DMS114 treated with DMSO at 0.1 percent for 48 hours (cell line): ENCODE measurements around the gene FUBP1.
A peak's percentile ranks its signal among the peaks of the same experiment; 100 is the strongest.
"Not testable (repeated sequence)": the region's sequence is repeated elsewhere in the genome, so short reads cannot be mapped to it uniquely, and the experiment has no call there.

Experiments used
- DNase-seq: peaks from one replicate; lab custom pipeline; 2025; ENCODE audit not compliant: unreplicated experiment; lab: John Stamatoyannopoulos, UW

Gene FUBP1

GRCh38 chr1:77987919-77988318, 9.0 kb upstream of the FUBP1 start:
- DNase-seq, result no peak

DNA sequence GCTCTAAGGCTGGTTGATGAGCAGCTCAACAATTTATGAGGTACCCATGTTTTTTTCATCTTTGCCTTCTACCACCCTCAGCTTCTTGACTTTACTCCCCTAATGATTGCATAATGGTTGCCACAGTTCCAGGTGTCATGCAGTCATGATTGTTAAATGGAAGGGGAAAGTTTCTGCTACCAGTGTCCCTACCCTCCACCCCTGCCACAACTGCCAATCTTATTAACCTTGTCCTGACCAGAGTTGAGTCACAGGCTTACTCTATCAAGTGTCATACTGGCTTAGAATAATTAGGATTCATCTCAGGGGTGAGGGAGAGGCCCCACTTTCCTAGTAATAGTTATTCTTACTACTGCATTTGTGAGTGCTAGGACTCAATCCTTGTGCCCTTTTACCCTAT, 7.9 kb upstream of the FUBP1 start:
- DNase-seq, result no peak

- DNase-seq, result no peak
Observed at GRCh38 chr1:77984629-77985028, 5.8 kb upstream of the FUBP1 start.

DNA sequence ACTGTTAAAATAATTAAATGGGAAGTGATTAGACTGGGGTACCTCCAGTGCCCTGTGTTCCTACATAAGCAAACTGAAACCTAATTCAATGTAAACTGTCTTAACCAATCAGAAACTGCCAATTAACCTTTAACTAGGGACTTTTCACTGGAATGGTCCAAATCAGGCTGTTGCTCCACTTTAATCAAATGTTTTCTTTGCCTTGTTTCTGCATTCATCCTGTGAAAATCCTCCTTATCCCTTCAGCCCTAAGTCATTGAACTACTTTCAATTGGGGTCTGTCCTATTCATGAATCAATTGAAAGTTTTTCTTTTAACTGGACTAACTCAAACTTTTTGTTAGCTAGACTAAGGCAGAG, 5.1 kb upstream of the FUBP1 start:
- no peak for DNase-seq

GRCh38 chr1:77983352-77983996, 4.6 kb upstream of the FUBP1 start:
- not testable (repeated sequence) for DNase-seq

DNA sequence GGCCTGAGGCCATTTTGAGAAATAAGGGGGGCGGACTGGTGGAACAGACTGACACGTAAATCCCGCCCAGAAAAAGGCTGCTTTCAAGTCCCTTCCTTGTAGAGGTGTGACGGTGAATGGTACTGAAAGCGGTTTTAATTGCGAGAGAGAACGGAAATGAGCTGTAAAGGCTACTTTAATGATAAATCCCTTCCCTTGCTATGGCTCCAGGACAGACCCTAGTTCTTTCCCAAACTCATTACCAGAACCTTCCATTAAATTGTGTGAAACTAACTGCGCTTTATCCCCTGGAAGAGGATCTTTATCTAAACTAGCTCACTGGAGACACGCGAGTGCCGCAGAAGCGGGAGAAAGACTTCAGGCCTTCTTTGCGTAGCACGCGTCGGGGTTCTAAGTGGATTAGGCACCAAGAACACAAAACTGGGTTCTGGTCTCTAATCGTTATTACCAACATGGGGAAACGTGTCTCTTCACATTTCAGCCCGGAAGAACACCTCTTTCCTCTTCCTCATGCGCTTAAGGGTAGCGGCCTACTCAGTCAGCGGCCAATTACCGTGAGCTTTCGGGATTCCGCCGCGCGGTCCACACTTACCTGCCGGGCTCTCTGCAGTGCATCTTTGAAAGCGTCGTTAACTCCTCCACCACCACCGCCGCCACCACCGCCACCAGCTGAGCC, 441 bp downstream of the FUBP1 start:
- DNase-seq, result peak; percentile 85

DNA sequence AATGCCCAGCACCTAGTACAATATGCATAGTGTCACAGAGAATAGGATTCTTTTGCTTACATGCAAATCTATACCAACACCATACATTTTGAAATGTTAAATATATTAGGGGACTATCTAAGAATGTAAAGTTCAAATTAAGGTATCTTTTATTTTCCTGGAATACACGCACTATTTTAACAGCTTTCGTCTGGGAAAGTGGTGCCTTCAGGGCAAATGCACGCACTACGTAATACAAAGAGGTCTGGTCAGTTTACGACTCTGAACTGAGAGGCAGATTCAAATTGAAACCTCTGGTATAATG, 931 bp downstream of the FUBP1 start:
- no peak for DNase-seq

GRCh38 chr1:77976433-77977076, 2.3 kb downstream of the FUBP1 start:
- no peak for DNase-seq

DNA sequence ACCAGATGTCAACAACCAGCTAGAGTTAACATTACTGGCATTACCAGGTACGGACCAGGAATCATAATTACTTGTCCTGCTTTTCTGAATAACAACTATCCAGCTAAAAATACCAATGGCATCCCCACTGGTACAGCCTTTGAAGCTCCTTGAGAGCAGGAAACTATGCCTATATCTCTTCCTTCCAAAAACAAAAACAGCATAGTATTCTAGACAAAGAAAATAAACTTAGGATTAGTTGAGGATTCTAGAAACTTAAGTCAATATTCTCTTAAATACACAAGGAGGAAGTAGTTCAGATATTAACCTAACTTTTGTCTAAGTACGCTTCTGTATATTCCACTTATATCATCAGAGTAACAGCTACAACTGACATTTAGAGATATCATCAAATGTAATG, 3.0 kb downstream of the FUBP1 start:
- no peak for DNase-seq

DNA sequence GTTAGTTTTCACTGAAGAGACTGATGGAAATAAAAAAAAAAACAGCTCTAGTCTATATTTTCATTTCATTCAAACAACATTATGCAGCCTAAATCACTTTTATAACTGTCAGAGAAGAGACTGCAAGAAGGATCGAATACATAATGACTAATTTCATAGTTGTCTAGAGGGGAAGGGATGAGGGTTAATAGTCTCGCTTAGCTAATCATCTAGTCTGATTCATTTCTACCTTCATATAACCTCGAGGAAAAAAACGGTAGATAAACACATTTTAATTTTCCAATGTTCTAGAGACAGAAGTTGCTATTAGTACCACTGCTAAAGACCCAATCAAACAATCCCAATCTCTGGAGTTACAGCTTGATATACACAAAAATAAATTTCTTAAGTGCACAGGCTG, 3.5 kb downstream of the FUBP1 start:
- no peak for DNase-seq

GRCh38 chr1:77972080-77972479, 6.8 kb downstream of the FUBP1 start:
- no peak for DNase-seq

GRCh38 chr1:77970192-77970591, 8.7 kb downstream of the FUBP1 start:
- DNase-seq, result no peak

- no peak for DNase-seq
Observed at GRCh38 chr1:77966291-77966690, 12.6 kb downstream of the FUBP1 start.

DNA sequence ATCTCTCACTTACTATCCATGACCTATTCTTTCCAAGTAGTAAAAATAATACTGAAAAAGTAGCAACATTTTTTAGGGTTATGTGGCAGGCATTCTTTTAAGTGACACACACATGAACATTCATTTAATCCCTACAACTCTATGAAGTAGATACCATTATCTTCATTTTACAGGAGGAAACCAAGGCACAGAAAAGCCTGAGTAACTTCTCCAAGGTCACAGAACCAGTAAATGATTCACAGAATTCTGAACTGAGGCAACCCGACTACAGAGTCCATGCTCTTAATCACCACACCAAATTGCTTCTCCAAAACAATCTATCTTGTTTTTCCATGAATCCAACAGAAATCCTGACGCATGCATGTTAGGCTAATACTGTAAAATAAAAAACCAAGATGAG, 17.5 kb downstream of the FUBP1 start:
- DNase-seq, result no peak

- DNase-seq, result no peak
Observed at GRCh38 chr1:77958850-77959249, 20.0 kb downstream of the FUBP1 start.

DNA sequence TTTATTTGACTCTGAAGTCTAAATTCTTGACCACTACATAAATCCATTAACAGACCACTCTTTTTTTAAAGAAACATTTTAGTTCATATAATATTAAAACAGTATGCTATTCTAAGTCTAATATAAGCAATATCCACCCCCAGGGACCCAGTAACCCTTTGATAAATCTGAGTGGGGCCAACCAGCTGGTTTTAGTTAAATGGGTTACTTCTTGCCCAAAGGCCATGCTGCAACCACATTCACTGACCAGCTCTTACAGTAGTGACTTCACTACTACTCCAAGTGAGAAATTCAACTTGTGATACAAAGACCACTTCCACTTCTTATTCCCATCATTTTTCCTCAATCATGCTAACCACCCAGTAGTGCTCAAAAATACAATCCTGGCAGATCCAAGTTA, 20.5 kb downstream of the FUBP1 start:
- no peak for DNase-seq

- no peak for DNase-seq
Observed at GRCh38 chr1:77956464-77956863, 22.4 kb downstream of the FUBP1 start.

DNA sequence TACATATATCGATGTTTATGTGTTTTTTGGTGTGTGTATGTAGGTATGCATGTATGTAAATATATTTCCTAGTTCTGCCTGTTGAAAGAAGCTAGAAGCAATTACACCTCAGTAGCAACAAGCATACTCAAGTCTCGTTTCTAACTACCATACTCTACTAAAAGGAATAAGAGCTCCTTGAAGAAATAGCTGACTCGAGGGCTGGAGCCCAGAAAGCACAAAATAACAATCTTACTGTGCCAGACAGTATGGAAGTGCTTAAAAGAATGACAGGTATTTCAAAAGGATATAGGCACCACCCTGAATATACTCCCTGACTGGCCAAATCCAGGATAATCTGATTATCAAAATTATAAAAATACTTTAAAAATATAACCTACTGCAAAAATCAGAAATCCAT, 23.2 kb downstream of the FUBP1 start:
- no peak for DNase-seq

DNA sequence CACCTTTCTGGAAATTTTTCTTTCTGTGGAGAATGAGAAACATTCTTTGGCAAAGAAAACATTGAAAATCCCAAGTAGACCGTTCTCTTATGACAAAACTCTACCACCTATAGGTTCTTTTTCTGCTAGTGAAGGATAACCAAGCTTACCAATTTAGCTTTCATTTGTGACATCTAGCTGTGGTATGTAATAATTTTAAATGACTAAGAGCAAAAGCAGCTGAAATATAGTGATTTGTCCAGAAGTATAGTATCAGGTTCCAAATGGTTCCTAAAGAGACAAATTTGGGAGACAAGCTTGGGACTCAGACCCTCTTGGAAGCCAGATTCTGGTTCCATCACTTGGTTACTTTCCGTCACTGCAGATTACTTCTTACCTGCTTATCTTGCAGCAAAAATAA, 24.4 kb downstream of the FUBP1 start:
- DNase-seq, result no peak

DNA sequence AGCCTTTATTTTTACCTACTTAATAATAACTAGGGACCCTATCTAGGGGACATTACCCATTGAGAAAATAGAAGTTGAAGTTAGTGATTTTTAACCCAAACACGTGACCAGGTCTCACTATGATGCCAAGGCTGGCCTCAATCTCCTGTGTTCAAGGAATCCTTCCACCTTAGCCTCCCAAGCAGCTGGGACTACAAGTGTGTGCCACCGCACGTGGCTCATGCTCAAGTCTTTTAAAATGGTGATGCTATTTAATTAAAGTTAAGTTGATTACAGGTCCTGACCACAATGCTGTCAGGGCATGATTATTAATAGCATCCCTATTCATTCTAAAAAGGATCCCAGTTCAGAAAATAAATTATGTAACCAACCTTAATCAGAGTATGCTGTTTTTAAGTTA, 25.0 kb downstream of the FUBP1 start:
- no peak for DNase-seq

DNA sequence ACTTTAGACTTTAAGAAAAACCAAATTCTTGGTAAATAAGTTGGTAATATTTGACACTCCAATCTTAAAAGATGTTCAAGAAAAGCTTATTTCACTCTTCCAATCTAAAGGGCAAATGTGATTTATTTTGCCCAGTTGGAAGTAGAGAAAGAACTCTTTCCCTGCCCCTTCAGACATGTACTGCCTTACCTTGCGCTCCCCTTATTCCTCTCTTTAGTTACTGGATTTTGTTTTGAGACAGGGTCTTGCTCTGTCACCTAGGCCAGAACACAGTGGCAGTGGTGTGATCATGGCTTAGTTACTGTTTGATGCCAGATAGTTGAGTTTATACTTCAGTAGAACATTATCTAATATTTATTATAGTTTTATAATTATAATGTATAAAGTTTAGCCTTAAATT, 27.5 kb downstream of the FUBP1 start:
- no peak for DNase-seq

DNA sequence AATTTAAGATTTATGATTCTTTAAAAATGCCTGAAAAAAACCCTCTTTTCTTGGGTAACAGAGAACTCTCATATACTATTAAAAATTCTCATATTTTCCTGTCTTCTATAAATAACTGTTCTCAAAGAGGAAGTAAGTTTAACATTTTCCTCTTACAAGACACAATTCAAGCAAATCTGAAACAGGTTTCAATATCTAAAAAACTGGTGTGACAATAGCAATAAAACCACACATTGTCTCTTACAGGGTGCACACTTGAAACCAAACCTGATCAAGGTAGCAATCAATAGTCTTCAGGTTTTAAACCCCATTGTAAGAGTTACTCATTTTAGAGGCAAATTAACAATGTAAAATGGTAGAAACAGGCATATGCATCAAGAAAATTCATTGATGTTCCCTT, 28.0 kb downstream of the FUBP1 start:
- no peak for DNase-seq
